Right ventricle myocardium inferior (tissue), 1 donor: ENCODE results near the gene SPANXD. TPM values are rescaled to one million over a fixed set of nuclear protein-coding genes. Genes with fewer than 3 reads are reported as not detected.
"Not testable (repeated sequence)": the region's sequence is repeated elsewhere in the genome, so short reads cannot be mapped to it uniquely, and the experiment has no call there.

Experiments
- ATAC-seq: fragments of 200-7000 bp; cut with Tn5 transposase; one replicate; pipeline ENCODE4 v1.9.1; 2020; ENCODE audit warnings: mild to moderate bottlenecking, moderate library complexity
- DNase-seq: peaks from one replicate; pipeline ENCODE4 v3.0.0; 2021; ENCODE audit errors: missing footprints
- intact Hi-C: fragments of 100-400 bp; cut with DNase I; formaldehyde crosslinking; loops from one replicate; pipeline ENCODE4 v1.11.0; 2022
- long read RNA-seq: library from polyadenylated mRNA; unstranded; transcript quantifications from one replicate; pipeline ENCODE4 v2.0.0, GENCODE V29; 2021
- total RNA-seq: library from RNA; stranded (reverse); fragmentation: NEBNext Ultra II Directional; extraction: Animal tissue kit (Norgen Biotek cat#: 25700); gene quantifications from one replicate; pipeline ENCODE4 v1.2.1, GENCODE V29; 2021
- donor health status: DM: no; HTN: yes; CAD: no; lungs with severe emphysema.

Gene SPANXD, protein sequence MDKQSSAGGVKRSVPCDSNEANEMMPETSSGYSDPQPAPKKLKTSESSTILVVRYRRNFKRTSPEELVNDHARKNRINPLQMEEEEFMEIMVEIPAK
- not detected for total RNA-seq
- long read RNA-seq: 0 reads

DNA sequence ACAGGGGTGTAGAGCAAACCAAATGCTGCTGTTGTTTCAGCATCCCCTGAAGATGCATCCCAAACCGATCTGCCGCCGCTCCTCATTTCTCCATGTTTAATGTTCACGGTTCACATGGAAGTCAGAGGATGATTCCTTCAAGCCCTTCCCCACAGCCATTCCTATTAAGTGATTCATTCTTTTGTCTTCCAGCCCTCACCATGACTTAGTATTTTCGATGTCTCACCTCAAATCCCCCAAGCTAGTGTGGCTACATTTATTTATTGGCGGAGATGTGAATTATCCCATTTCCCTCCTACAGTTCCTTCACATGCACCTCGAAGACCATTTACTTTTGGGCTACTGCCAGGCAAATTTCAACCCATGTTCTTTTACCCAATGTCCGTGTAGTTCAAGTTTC is at the start of gene SPANXD:
SPANXD (minus strand) TSS at position 101 of the 400 bp plus-strand sequence. CDS start 334 bp downstream, outside the sequence.
- ATAC-seq, intact Hi-C loops, DNase-seq: not testable (repeated sequence)

DNA sequence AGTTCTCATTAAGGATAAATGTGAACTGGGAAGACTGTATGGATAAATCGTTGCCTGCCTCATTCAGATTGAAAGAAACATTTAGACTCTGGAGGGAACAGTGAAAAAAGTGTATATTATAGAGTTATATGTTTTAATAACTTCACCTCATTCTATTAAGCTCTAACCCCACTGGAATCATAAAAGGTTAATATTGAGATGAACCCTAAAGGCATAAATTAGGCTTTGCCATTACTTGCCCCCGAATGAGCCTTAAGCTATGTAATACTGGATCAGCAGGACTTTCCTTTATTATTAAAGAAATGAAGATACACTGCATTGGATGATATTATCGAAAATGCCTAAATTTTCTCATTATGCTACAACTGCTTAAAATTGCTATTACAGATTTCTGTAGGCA is 44.1 kb upstream of the SPANXD start:
- DNase-seq (no peak), ATAC-seq (no peak)
- intact Hi-C loops: no loop called here

DNA sequence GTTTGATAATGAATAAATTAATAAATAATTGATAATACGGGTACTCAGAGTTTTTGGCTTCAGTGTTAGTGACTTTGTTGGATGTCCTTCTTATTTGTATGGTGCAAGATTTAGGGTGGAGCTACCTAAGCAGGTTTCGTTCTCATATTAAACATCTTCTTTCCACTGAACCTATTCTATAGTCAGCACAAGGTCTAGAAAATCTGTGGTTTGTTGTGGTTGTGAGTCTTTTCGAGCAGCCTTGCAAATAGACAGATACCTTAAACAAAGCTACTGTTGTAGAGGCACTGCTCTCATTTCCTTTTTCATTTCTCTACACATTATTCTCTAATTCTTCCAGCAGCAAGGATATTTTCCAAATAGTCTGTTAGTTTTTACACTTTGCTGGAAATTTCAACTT is 38.1 kb upstream of the SPANXD start:
- intact Hi-C loops: no loop called here
- ATAC-seq: no peak
- no peak for DNase-seq

DNA sequence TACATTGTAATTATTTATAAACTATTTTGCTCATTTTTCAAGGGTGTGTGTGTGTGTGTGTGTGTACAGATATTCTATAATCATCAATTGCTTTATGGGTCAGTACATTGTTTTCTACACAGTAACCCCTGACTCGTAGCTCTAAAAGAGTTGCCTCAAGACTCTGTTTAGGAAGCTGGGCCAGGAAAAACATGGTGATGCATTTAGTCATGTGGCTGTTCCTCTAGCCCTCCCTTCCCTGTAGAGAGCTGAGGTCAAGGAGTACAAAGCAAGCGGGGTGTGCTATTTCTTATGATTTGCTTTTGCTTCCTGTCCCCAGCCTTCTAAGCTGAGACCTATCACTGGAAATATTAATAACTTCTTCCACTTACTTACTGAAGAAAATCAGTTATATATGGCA is 34.8 kb upstream of the SPANXD start:
- intact Hi-C loops: no loop called here
- no peak for ATAC-seq
- no peak for DNase-seq

DNA sequence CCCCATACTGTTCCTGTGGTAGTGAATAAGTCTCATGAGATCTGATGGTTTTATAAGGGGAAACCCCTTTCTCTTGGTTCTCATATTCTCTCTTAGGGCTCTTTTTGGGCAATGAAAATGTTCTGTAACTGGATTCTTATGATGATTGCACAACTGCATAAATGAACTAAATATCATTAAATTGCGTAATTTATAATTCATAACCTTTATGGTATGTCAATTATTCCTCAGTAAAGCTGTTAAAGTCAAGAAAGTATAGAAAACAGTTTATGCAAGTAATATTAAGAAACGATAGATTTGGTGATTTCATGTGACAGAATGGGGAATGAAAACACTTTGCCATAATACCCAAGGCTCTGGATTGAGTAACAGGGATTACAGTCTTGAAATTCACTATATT is 33.5 kb upstream of the SPANXD start:
- ATAC-seq (no peak), DNase-seq (no peak)
- intact Hi-C loops: no loop called here

DNA sequence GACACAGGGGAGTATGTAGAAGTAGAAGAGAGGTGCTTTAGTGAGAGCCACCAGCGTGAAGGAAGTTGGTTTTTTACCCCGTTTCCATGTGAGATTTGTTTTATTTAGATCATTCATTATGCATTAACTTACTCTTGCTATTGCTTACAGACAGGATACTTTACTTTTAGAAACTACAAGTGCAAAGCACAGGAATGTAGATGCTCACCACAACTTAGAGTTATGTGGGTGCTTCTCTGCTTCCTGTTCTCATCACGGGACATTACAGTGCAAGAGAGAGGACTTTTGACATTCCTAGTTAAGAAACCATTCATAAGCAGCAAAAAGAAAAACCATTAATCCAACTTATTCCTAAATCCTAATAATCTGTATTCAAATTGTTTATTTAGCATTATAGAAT is 25.6 kb upstream of the SPANXD start:
- ATAC-seq (no peak), DNase-seq (no peak)
- intact Hi-C loops: no loop called here

DNA sequence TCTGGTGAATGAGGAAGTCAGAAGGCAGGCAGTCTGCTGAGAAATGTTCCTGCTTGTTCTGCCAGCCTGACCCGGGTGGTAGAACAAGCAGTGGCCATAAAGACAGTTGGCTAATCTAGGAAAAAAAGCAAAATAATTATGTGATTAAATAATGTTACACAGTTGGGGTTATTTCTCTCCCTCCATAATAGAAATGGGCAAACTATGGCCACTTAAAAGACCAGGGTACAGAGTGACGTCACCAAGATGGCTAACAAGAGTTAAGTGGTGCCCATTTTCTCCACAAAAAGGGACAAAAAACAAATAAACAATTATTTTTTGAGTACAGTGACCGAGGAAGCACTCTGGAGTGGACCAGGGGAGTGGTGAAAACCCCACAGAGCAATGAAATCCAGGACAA is 16.1 kb upstream of the SPANXD start:
- intact Hi-C loops: no loop called here
- no peak for ATAC-seq
- DNase-seq: no peak

DNA sequence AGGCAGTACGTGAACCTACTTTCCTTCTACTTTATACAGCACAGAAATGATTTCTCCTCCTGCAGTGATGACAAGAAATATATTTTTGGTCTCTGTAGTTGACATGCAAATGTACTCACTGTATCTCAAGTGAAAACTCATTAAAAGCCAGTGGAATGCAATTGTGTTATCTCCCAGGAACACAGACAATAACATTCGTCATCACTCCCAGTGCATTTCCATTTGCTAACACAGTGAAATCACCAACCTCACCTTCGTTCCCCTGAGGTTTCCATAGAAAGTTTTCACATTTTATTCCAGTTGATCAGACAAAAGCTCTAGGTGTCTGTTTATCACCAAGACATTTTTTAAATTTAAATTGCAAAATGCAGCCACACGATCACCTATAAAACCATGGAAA is 2.5 kb upstream of the SPANXD start:
- intact Hi-C loops: no loop called here
- ATAC-seq: no peak
- DNase-seq: no peak

DNA sequence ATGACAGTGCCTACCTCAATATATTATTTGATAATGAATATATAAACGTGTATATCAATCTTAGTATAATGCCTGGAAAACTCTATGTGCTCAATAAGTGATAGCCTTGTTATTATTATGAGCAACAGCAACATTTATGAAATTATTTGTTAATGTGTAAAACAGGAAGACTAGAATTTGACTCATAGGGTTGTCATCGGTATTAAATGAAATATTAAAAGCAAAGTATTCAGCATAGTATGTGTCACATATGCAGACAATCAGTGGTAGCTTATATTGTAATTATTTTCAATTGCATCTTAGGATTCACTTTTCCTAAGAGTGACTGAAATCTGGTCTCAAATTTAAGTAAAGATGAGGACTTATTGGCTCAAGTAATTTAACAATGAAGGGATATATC is 24.6 kb downstream of the SPANXD start:
- ATAC-seq: no peak
- intact Hi-C loops: no loop called here
- no peak for DNase-seq

DNA sequence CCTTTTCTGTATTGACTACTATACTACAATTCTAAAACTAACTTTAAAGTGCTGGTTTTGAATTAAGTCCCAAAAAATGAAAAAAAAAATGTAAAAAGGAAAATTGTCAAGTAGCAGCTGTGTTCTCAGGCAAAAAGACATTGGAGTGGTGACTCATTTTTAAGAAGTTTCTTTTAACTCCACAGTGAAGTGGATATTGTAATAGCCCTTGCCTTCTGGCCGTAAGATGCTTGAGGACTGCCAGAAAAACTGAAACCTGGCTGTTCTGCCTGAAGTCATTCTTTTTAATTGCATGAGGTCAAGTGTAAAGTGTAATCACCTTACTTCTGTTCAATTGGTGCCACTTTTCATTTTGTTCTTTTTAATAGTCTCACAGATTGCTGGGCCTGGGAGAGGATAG is 28.9 kb downstream of the SPANXD start:
- no peak for ATAC-seq
- DNase-seq: no peak
- intact Hi-C loops: no loop called here

DNA sequence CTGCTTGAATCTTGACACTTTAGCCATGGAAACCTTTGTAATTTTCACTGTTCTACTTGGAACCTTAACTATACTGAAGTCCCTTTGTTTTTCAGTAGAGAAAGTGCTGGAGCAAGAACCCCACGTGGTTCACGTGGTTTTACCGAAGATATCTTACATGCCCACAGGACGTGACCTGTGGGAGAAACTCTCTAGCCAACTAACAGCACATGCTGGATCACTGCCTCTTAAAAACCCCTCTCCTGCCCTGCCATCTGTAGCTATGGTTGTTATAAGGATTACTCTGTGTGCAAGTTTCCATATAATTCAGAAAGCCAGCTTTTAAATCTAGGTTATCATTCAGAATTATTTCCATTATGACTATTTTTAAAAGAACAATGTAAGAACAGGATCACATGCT is 30.2 kb downstream of the SPANXD start:
- intact Hi-C loops: no loop called here
- DNase-seq (no peak), ATAC-seq (no peak)

DNA sequence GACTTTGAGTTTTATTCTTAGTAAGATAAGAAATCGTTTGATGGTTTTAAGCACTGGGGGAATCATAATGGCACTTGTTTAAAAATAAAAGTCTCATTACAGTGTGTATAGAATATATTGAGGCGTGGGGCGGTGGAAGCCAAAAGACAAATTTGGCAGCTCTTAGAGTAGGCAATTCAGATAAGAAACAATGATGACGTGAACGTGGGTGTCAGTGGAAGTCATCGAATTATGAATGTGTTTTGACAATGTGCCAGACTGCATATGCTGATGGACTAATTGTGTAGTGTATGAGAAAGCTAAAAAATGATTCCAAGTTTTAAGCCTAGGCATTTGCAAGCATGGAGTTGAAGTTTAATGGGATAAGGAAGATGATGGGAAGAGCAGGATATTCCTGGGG is 35.8 kb downstream of the SPANXD start:
- no peak for DNase-seq
- intact Hi-C loops: no loop called here
- no peak for ATAC-seq

DNA sequence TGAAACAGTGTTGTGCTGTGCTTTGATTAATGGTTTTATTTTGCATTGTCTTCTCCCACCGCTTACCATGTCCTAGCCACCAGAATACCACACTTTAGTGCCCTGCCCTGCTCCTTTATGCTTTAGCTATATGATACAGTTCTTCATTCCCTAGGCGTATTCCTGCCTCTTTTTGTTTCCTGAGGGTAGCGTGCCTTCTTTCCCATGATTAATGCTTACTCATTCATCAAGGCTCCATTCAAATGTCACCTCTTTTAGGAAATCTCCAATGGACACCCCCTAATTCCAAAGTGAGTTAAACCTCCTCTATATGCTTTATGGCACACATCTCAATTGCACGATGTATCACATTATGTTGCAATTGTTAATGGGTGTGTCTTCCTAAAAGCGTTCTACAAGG is 46.3 kb downstream of the SPANXD start:
- intact Hi-C loops: no loop called here
- DNase-seq (no peak), ATAC-seq (no peak)

Other genes starting within 250 kb of the SPANXD start
- not detected for gene SPANXA1, start 114.0 kb downstream of the SPANXD start, total RNA-seq
- not detected for gene SPANXA2, start 109.0 kb downstream of the SPANXD start, total RNA-seq
- not detected for gene MAGEC3, start 139.6 kb upstream of the SPANXD start, total RNA-seq
- gene MAGEC1, start 205.2 kb upstream of the SPANXD start, total RNA-seq: not detected